GM19463 (cell line): Measurements from ENCODE around the gene KCNG2.
"Not testable (repeated sequence)": the region's sequence is repeated elsewhere in the genome, so short reads cannot be mapped to it uniquely, and the experiment has no call there.

Experiments
- ATAC-seq: cut with Tn5 transposase; IDR thresholded peaks from one replicate; pipeline ENCODE4 v1.9.1; 2021; ENCODE audit warnings: mild to moderate bottlenecking, moderate library complexity; ENCODE audit not compliant: unreplicated experiment

Gene KCNG2, protein sequence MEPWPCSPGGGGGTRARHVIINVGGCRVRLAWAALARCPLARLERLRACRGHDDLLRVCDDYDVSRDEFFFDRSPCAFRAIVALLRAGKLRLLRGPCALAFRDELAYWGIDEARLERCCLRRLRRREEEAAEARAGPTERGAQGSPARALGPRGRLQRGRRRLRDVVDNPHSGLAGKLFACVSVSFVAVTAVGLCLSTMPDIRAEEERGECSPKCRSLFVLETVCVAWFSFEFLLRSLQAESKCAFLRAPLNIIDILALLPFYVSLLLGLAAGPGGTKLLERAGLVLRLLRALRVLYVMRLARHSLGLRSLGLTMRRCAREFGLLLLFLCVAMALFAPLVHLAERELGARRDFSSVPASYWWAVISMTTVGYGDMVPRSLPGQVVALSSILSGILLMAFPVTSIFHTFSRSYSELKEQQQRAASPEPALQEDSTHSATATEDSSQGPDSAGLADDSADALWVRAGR

DNA sequence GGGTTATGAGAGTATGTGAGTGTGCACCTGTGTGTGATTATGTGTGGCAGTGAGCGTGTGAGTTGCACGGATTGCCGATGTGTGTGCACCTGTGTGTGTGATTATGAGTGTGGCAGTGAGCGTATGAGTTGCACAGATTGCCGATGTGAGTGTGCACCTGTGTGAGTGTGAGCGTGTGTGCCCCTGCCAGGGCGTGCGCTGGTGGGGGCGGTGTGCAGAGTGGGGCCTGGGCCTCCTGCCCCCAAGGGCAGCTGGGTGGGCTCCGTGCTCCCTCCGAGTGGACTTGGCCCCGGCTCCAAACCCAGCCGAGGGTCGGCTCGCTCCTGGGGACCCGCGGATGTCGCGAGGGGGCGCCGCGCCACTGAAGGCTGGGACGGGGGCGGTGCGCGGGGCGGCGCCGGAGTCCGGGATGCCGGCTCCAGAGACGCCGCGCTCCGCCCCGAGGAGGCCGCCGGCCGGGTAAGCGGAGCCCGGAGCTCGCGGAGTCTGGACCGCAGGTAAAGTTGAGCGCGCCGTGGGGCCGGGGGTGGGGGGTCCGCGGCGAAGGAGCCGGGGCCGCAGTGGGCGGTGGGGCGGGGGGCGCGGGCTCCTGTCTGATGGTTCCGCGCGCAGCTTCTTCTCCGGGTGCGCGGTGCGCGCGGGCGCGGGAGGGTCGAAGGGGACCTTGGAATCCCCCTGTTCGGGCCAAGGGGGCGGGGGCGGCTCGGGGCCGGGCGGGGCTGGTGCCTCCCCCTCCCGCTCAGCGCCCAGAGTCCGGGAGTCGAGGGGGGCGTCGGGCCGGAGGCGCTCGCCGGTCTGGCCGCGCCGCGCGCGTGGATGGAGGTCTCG lies at the start of gene KCNG2:
TSS of gene KCNG2 (plus strand) at position 421 of the 828 bp plus-strand sequence. CDS start 65,730 bp downstream, outside the sequence.
- no peak for ATAC-seq

DNA sequence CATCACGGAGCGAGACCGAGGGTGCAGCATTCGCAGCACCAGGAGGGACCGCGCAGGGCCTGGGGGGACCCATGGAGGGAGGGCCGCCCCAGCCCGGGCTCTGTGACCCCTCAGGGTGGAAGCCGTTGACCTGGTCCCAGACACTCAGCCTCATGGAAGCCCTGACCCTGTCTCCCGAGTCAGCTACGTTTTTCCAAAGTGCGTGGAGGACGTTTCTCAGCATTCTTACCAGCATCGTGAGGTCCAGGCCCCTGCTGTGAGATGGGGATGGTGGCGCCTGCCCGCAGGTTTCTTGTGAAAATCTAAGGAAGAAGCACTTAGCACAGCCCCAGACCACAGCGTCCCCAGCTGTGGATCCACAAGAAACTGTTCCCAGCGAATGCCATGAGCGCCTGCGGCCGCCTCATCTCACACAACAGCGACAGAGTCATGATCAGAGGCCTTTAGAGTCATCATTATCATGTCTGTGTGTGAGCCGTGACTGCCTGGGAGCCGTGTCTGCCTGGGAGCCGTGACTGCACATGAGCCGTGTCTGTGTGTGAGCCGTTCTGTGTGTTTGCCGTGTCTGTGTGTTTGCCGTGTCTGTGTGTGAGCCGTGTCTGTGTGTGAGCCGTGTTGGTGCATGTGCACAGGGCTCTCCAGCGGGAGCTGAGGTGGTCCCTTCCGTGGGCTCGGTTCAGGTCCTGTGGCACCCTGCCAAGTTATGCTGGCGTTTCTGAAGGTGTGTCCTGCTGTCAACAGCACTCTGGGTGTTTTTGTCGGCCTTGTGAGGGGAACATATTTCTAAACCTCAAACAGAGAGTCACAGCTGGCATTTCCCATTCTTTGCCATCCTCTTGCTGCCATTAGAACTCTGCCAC lies 49.2 kb upstream of the KCNG2 start:
- ATAC-seq, result no peak

DNA sequence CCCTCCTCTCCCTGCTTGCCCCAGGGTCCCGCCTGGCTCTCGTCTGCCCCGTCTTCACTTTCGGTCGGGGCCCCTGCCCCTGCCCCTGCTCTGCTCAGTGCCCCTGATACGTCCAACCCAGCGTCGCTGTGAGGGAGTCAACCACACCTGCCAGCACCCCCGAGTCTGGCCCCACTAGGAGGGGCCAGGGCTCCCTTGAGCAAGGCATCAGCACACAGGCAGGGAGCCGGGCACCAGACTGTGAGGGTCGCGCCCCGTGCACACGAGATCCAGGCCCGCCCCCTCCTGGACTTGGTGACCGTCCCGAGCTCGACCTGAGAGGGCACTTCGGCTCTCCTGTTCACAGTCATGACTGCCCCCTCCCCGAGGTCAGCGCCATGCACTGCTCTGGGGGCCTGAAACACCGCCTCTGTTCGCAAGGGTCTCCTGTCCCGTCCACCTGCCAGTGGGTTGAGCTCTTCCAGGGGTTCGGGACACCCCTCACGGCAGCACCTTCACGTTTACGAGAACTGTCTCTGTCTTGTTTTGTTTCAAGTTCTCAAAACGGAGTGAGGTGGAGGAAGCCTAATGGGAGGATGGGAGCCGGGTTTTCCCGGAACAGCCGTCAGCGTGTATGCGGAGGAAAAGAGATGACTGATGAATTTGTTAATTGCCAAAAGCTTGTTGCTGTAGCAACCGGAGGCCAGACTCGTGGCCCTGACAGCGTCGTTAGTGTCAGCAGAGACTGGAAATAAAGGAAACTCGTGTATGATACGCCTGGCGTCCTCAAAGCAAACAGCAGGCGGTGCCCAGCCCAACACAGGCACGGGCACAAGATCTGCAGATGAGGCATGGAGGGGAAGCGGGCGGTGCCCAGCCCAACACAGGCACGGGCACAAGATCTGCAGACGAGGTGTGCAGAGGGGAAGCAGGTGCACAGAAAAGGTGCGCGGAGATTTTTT lies 48.2 kb upstream of the KCNG2 start:
- no peak for ATAC-seq

DNA sequence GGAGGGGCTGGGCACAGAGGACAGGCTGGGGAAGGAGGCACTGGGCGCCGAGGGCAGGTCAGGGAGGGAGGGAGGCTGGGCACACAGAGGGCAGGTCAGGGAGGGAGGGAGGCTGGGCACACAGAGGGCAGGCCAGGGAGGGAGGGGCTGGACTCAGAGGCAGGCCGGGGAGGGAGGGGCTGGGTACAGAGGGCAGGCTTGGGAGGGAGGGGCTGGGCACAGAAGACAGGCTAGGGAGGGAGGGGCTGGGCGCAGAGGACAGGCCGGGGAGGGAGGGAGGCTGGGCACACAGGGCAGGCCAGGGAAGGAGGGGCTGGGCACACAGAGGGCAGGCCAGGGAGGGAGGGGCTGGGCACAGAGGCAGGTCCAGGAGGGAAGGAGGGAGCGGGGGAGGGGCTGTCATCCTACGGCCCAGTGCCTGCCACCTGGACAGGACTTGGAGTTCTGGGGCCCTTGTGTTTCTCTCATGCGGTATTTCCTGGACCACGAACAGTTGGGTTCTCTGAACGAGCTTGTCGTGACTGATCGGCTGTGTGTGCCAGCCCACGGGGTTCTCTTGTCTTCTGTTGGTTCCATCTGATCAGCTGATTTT lies 46.7 kb upstream of the KCNG2 start:
- ATAC-seq, result no peak

DNA sequence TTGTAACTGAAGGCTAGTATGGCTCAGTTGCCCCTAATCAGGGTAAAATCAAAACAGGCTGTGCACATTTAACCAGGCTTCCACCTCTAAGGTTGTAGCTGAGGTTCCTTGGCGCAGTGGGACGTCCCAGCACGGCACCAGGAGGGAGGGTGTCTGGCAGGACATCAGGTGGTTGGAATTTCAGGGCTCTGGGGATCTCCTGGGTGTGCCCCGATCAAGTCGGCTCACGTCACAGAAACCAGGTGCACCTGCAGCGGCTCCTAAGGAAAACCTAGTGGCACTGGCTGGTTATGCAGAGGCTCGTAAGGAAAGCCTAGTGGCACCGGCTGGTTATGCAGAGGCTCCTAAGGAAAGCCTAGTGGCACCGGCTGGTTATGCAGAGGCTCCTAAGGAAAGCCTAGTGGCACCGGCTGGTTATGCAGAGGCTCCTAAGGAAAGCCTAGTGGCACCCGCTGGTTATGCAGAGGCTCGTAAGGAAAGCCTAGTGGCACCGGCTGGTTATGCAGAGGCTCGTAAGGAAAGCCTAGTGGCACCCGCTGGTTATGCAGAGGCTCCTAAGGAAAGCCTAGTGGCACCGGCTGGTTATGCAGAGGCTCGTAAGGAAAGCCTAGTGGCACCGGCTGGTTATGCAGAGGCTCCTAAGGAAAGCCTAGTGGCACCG lies 45.7 kb upstream of the KCNG2 start:
- not testable (repeated sequence) for ATAC-seq

DNA sequence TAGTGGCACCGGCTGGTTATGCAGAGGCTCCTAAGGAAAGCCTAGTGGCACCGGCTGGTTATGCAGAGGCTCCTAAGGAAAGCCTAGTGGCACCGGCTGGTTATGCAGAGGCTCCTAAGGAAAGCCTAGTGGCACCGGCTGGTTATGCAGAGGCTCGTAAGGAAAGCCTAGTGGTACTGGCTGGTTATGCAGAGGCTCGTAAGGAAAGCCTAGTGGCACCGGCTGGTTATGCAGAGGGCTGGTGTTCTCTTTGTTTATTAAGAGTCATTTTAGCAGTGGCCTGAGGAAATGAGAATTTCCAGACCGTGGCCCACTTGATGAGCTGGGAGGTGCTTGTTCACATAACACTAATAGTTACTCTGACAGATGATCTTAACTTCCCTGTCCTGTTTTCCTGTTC lies 44.8 kb upstream of the KCNG2 start:
- not testable (repeated sequence) for ATAC-seq

DNA sequence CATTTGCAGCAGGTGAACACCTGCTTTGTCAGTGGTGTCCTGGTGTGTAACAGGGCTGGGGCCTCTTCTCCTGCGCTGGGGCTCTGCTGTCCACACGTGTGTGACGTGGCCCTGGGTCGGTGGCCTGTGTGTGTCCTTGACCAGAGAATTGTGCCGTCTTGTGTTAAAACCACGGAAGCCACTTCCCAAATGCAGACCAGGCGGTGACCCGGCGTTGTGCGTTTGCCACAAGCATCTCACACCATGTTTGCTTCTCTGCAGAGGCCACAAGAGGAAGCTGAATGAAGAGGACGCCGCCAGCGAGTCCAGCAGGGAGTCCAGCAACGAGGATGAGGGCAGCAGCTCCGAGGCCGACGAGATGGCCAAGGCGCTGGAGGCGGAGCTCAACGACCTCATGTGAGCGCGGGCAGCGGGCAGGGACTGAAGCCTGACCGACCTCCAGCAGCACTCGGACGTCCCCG lies 44.3 kb upstream of the KCNG2 start:
- no peak for ATAC-seq

DNA sequence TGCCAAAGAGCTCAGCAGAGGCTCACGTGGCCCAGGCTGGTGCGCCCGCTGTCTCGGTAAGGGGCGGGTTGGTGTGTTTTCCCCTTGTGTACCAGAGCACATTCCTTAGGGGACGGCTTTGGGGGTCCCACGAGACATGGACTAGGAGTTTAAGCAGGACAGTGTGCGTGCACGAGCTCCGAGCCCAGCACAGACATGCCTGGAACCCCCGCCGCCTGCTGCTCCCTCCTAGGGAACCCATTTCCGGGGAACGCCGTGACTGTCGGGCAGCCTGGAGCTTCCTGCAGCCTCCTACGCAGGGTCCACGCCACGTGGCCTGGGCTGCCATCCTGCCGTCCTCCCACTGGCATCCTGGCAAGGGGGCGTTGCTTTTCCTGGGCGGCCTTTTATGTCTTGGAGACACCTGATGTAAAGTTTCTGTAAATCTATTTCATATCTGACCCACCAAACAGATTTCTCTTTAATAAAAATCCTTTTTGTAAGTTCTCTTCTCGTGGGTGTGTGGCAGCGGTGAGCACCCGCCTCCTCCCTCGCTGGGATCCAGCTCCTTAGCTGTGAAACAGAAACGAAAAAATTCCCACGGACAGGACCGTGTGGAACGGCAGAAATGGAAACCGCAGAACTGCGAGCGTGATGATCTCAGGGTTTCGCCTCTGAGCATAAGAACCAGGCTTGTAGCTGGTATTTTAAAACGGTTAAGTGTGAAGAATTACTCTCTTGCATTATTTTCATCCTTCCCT lies 43.5 kb upstream of the KCNG2 start:
- no peak for ATAC-seq

DNA sequence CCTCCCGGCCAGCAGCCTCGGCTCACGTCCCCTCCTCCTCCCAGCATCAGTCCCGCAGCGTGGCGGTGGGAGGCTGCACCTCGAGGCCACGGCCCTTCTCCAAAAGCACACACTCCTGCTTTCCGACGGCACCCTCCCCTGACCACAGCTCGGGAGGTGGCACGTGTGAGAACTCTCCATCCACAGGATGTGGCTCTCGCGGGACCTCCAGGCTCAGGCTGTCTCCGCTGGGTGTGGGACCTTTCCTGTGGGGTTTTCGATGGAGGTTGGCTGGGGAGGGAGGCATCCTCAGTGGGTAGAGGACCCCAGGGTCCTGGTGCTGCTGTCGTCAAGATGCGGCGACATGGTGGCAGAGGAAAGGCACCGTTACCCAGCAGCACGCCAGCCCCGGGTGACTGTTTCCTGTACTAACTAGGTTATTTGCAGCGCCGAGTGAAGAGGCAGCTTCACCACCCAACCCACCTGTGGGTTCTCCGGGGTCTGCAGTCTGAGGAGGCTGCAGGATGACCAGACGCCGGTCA lies 42.8 kb upstream of the KCNG2 start:
- ATAC-seq, result no peak

DNA sequence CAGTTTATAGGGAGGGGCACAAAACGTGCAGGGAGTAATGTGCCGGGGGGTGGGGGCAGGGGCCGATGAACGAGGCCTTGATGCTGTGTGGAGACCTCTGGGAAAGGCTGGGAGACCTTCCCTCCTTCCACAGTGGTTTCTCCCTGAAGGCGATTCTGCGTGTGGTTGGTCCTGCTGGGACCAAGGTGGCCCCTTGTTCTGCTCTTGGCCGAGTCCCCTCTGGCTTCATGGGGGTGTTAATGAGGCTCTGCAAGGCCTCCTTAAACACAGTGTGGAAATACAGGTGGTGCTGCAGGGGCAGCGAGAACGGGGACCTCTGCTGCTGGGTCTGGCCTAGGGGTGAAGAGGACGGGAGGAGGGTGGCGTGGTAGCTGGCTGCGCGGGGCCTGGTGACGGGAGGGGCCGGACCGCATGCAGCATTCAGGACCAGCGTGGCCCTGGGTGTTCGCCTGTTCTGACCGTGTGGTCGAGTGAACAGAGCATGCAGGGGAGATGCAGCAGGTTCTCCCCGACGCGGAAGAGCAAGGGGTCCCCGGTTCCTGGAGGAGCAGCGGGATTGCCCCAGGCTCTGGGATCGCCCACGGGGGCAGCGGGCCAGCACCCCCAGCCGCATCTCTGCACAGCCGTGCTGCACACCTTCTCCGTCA lies 42.1 kb upstream of the KCNG2 start:
- no peak for ATAC-seq

DNA sequence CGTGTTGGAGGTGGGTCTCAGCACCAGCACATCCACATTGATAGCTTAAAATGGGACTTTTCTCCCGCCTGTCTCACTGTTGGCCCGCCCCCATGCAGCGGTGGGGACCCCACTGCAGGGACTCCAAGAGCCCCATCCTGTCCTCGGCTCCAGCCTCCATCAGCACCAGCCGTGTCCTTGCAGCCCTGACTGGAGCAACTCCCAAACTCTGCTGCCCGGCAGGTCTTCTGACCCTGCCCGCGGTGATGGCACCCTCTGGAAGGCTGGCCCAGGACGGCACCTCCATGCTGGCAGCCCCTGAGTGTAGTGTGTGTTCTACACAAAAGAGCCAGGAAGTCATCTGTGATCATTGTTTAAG lies 41.6 kb upstream of the KCNG2 start:
- no peak for ATAC-seq

DNA sequence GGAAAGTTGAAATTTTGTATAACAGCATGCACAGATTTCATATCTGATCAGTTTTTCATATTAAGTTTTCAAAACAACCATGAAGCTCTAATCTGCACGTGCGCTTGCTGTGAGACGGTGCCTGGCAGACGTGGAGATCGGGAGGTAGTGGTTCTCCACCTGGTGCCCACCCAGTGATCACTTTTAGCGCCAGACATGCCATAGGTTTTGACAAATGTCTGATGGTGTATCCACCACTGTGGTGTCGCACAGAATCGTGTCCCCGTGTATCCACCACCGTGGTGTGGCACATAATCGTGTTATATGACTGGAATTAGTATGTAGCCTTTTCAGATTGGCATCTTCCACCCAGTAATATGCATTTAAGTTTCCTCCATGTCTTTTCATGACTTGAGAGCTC lies 40.9 kb upstream of the KCNG2 start:
- no peak for ATAC-seq

DNA sequence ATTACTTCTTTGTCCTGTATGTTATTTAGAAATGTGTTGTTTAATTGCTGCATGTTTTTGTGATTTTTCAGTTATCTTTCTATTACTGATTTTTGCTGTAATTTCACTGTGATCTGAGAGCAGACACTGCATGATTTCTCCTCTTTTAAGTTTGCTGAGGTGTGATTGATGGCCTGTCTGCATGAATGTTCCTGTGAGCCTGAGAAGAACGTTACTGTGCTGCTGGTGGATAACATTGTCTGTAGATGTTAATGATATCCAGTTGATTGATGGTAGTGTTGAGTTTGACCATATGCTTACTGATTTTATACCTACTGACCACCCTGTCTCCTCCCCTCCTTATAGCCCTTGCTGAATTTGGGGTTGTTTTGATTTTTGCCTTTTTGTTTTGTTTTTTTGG lies 37.4 kb upstream of the KCNG2 start:
- ATAC-seq, result no peak

DNA sequence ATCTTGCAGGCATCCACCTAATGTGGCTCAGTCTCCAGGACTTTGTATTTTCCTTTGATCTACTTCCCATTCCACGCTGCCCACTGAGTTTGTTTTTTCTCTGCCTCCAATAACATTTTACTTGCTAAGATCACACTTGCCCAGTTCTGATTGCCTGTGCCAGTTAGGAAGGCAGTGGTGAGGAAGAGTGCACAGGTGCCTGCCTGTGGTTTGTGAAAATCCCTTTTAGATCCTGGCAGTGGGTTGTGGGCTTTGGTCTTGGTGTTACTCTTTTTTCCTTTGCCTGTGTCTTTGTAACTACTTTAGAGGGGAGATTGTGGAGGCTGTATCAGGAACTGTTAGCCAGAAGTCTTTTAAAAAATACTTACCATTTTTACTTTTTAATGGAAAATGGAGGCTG lies 36.9 kb upstream of the KCNG2 start:
- no peak for ATAC-seq

DNA sequence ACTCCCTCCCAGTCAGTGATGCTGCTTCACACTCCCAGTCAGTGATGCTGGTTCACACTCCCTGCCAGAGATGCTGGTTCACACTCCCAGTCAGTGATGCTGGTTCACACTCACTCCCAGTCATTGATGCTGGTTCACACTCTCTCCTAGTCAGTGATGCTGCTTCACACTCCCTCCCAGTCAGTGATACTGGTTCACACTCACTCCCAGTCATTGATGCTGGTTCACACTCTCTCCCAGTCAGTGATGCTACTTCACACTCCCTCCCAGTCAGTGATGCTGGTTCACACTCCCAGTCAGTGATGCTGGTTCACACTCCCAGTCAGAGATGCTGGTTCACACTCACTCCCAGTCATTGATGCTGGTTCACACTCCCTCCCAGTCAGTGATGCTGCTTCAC lies 34.3 kb upstream of the KCNG2 start:
- no peak for ATAC-seq

DNA sequence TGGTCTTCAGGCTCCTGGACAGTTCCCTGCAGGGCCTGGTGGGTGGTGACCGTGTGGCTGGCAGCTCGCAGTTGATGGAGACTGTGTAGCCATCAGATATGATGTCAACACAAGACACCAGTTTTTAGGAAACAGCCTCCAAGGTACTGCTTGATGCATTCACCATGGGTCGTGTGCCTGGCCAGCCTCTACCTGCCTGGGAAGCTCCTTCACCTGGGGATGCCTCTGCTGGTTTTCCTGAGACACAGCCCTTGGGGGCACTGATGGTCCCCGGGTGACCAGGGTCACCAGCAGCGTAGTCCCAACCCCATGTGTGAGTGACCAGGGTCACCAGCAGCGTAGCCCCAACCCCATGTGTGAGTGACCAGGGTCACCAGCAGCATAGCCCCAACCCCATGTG lies 33.6 kb upstream of the KCNG2 start:
- no peak for ATAC-seq

DNA sequence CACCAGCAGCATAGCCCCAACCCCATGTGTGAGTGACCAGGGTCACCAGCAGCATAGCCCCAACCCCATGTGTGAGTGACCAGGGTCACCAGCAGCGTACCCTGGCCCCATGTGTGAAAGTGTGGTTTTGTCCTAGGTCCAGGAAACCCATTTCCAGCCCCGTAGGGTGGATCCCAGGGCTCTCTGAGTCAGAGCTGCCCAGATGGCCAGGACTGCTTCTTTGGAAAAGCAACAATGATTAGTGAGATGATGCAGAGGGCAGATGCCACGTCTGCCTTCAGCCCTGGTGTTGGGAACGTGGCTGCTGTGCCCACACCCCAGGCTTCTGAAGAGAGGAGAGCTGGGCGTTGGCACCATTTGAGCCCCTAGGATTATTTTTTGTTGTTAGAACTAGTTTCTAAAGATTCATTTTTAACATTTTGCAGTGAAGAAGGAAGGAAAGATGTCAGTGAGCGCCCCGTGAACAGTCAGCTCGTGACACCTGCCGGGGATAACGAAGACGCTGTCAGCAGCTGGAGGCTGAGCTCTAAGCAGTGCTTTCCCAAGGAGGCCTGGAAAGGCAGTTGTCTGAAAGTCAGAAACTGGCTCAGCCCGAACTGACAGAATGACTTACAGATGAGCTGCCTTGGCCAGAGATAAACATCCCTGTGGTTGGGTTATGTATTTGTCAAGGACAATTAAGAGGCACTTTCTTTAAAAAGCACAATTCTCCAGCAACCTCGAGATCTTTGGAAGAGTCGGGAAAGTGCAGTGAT lies 32.1 kb upstream of the KCNG2 start:
- ATAC-seq, result no peak
